Measurements from ENCODE around the gene TEX36.

DNA sequence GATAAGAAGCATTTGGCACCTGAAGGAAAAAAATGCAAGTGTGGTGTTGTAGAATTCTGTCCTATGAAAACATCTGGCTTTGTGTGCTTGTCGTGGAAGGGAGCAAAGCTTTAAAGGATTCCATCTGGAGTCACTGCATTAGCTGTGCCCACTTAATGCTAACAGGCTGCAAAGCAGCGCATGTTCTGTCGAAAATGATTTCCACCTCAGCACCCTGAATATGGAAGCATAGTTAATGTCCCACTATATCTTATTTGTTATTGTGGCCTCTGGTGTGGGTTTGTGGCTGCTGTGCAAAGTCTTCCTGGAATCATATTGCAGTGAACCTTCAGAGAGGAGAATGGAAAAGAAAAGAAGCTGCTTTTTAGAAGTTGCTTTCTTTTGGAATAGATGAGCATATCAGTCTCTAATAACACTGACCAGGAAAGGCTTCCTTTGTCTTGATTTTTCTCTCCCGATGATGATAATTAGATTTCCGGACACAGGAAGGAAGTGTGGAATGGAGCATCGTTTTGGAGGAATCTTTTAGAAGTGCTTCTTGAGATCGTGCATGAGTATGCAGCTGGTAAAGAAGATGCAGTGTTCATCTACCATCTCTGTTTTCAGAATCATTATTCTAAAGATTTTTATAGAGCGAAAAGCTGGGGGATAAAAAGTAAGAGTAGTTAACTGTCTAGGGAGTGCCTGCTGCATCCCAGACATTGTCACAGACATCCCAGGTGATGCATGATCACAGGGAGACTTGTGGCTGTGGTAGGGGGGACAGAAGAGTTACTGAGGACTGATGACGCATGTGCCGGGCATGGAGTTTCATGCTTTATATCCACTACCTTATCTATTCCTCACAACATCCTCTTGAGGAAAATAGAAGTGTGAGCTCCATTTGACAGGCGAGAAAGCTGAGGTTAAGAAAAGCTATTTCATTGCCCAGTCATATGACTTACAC, 54.6 kb downstream of the TEX36 start:
- no peak for TF ChIP-seq EZH2 (IDR thresholded peaks at IDR 0.05; ENCODE audit: low read depth)
- TF ChIP-seq, protein P1, sequence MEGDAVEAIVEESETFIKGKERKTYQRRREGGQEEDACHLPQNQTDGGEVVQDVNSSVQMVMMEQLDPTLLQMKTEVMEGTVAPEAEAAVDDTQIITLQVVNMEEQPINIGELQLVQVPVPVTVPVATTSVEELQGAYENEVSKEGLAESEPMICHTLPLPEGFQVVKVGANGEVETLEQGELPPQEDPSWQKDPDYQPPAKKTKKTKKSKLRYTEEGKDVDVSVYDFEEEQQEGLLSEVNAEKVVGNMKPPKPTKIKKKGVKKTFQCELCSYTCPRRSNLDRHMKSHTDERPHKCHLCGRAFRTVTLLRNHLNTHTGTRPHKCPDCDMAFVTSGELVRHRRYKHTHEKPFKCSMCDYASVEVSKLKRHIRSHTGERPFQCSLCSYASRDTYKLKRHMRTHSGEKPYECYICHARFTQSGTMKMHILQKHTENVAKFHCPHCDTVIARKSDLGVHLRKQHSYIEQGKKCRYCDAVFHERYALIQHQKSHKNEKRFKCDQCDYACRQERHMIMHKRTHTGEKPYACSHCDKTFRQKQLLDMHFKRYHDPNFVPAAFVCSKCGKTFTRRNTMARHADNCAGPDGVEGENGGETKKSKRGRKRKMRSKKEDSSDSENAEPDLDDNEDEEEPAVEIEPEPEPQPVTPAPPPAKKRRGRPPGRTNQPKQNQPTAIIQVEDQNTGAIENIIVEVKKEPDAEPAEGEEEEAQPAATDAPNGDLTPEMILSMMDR (conservative IDR thresholded peaks at IDR 0.05): no peak
